Measurements from ENCODE around the gene ZFHX3. TPM values are rescaled to one million over a fixed set of nuclear protein-coding genes. Genes with fewer than 3 reads are reported as not detected.

ZFHX3 gene
- total and polyA plus RNA-seq, 2 donors (not counting 3 experiments of a cell fraction or from before 2014, with no cell fraction given): 3.7 to 18.8 TPM

DNA sequence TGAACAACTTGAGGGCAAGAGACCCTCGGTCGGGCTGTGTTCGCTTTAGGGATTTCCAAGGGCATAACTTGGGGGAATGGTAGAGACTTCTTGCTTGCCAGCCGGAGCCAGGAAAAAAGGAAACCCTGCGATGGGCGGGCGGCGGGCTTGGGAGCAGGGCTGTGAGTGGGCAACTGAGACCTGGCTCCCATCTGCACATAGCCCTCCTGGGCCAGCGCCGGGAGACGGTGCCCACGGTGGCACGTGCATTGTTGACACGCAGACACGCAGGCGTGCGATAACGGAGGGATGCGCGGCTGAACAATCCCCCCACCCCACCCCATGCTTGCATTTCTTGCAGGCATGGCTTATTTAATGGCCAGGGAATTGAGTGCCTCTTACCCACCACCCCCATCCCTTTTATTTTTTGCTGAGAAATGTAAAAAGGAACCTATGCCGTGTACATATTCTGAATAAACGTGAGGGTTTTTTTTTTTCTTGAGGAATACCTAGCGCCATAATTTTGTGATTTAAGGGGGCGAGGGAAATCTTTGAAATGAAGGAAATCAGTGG, 17.1 kb upstream of the ZFHX3 start:
- no peak for TF ChIP-seq JUN (IDR thresholded peaks at IDR 0.05; ENCODE audit: borderline replicate concordance, insufficient read depth, insufficient read length, low read depth)
- no peak for TF ChIP-seq POLR2A (IDR thresholded peaks at IDR 0.05; ENCODE audit: low read depth, low read length)
- TF ChIP-seq, protein P1, sequence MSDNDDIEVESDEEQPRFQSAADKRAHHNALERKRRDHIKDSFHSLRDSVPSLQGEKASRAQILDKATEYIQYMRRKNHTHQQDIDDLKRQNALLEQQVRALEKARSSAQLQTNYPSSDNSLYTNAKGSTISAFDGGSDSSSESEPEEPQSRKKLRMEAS (IDR thresholded peaks at IDR 0.05; ENCODE audit: insufficient read depth, insufficient read length): no peak
- TF ChIP-seq FOS (IDR thresholded peaks at IDR 0.05; ENCODE audit: borderline replicate concordance, insufficient read depth, low read length): no peak
- no peak for TF ChIP-seq EZH2 (IDR thresholded peaks at IDR 0.05; ENCODE audit: borderline replicate concordance, low read depth, low read length, severe bottlenecking)
- no peak for TF ChIP-seq GATA2 (IDR thresholded peaks at IDR 0.05; ENCODE audit: insufficient read depth, insufficient read length, low read depth, low read length)
- TF ChIP-seq, protein P2, sequence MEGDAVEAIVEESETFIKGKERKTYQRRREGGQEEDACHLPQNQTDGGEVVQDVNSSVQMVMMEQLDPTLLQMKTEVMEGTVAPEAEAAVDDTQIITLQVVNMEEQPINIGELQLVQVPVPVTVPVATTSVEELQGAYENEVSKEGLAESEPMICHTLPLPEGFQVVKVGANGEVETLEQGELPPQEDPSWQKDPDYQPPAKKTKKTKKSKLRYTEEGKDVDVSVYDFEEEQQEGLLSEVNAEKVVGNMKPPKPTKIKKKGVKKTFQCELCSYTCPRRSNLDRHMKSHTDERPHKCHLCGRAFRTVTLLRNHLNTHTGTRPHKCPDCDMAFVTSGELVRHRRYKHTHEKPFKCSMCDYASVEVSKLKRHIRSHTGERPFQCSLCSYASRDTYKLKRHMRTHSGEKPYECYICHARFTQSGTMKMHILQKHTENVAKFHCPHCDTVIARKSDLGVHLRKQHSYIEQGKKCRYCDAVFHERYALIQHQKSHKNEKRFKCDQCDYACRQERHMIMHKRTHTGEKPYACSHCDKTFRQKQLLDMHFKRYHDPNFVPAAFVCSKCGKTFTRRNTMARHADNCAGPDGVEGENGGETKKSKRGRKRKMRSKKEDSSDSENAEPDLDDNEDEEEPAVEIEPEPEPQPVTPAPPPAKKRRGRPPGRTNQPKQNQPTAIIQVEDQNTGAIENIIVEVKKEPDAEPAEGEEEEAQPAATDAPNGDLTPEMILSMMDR (IDR thresholded peaks at IDR 0.05; ENCODE audit: extremely low read depth in 1 of 2, insufficient read depth in 1 of 2, low read depth in 1 of 2, low read length in 2 of 2): no peak
- TF ChIP-seq POLR2AphosphoS5 (IDR thresholded peaks at IDR 0.05; ENCODE audit: insufficient read depth, low read depth, low read length): no peak
- TF ChIP-seq MYC (IDR thresholded peaks at IDR 0.05; ENCODE audit: low read depth, low read length): no peak
- ChIA-PET POLR2A (no interaction called here), CTCF (interaction anchor here (0.7 to 3.9 kb wide), 4 partner anchors 108 to 819 kb away, joined by 3 to 19 read pairs (median 6); no protein-coding TSS in a partner anchor)
- no peaks in the 10 kb centered on the region for H3K9me1 ChIP-seq (replicated peaks; ENCODE audit: control insufficient read depth, extremely low read depth, insufficient read depth, low read length)
- peak overlapping the region; percentile 25 for H3K9ac ChIP-seq (replicated peaks; ENCODE audit: extremely low read depth, insufficient read depth, low read length)
- H3K4me3 ChIP-seq (replicated peaks in 1 of 3; ENCODE audit: insufficient read depth in 1 of 3, low read depth in 1 of 3, low read length in 3 of 3): peak overlapping the region in 2 of 3 experiments; percentile 17 to 32
- intact Hi-C loops (cut with micrococcal nuclease): loop anchor here (5.0 to 10.0 kb wide), 4 partner anchors 233 to 973 kb away; partner anchors contain the start of genes DHX38 and TXNL4B
- H3K79me2 ChIP-seq (ENCODE audit: control insufficient read depth, insufficient read depth, low read length): no peaks in the 10 kb centered on the region
- BruUV-seq (replicated peaks): no TSS peak
- H4K20me1 ChIP-seq (replicated peaks; ENCODE audit: control insufficient read depth, extremely low read depth, insufficient read depth, low read length): no peaks in the 10 kb centered on the region
- no peaks in the 10 kb centered on the region for H3K36me3 ChIP-seq (ENCODE audit: control insufficient read depth in 2 of 2, extremely low read depth in 1 of 2, insufficient read depth in 2 of 2, low read length in 2 of 2)
- H3K27me3 ChIP-seq (ENCODE audit: control insufficient read depth in 2 of 2, insufficient read depth in 2 of 2, low read length in 2 of 2): no peaks in the 10 kb centered on the region
- FAIRE-seq: no peak
- peak overlapping the region; percentile 71 for H2AFZ ChIP-seq (ENCODE audit: low read depth, low read length)
- dilution Hi-C loops (cut with MboI; ENCODE audit: extremely low pct_ligation_motif_present, low sequenced_read_pairs): no loop called here
- peaks cover 73% of the 10 kb centered on the region for H3K4me1 ChIP-seq (ENCODE audit: control insufficient read depth, extremely low read depth, insufficient read depth, low read length)
- DNase-seq (ENCODE audit: low read depth, low spot score): no peak
- no peaks in the 10 kb centered on the region for H3K9me3 ChIP-seq (replicated peaks; ENCODE audit: control insufficient read depth, insufficient read depth, low read length)
- H3K4me2 ChIP-seq (ENCODE audit: insufficient read depth, low read length): peak overlapping the region; percentile 53
- H3K27ac ChIP-seq (ENCODE audit: insufficient read depth, low read depth, low read length): peak overlapping the region; percentile 54

Data from endothelial cell of umbilical vein (primary cell).